CD4-positive, alpha-beta T cell treated with Interleukin-12 subunit alpha and Interleukin-12 subunit beta, for 1 hour (primary cell): Measurements from ENCODE around the gene UPF1.

Experiments
- DNase-seq: peaks from one replicate; pipeline ENCODE4 v3.0.0-alpha.2; 2020

The UPF1 gene

GRCh38 chr19:18841400-18841799 is 9.6 kb downstream of the UPF1 start:
- no peak for DNase-seq

GRCh38 chr19:18842166-18842565 is 10.4 kb downstream of the UPF1 start:
- no peak for DNase-seq

- DNase-seq, result no peak
These were observed 12.2 kb downstream of the UPF1 start for GRCh38 chr19:18843960-18844359.

GRCh38 chr19:18844806-18845329 is 13.1 kb downstream of the UPF1 start:
- no peak for DNase-seq

- DNase-seq, result no peak
These were observed 14.2 kb downstream of the UPF1 start for GRCh38 chr19:18845961-18846360.

GRCh38 chr19:18846862-18847548 is 15.2 kb downstream of the UPF1 start:
- peak; percentile 69 for DNase-seq

- DNase-seq, result no peak
These were observed 16.0 kb downstream of the UPF1 start for GRCh38 chr19:18847549-18848463.

- no peak for DNase-seq
These were observed 17.3 kb downstream of the UPF1 start for GRCh38 chr19:18848878-18849661.

GRCh38 chr19:18849838-18850400 is 18.2 kb downstream of the UPF1 start:
- DNase-seq, result no peak

- DNase-seq, result no peak
These were observed 19.0 kb downstream of the UPF1 start for GRCh38 chr19:18850471-18851375.

GRCh38 chr19:18851673-18852325 is 20.0 kb downstream of the UPF1 start:
- DNase-seq, result no peak

GRCh38 chr19:18852648-18853047 is 20.9 kb downstream of the UPF1 start:
- no peak for DNase-seq

- no peak for DNase-seq
These were observed 22.1 kb downstream of the UPF1 start for GRCh38 chr19:18853755-18854427.

GRCh38 chr19:18854982-18855381 is 23.2 kb downstream of the UPF1 start:
- DNase-seq, result no peak

- no peak for DNase-seq
These were observed 24.1 kb downstream of the UPF1 start for GRCh38 chr19:18855647-18856384.

- no peak for DNase-seq
These were observed 24.8 kb downstream of the UPF1 start for GRCh38 chr19:18856385-18857126.

- no peak for DNase-seq
These were observed 25.5 kb downstream of the UPF1 start for GRCh38 chr19:18857223-18857622.

- no peak for DNase-seq
These were observed 27.3 kb downstream of the UPF1 start for GRCh38 chr19:18858906-18859646.
